A549 (cell line): ENCODE measurements around the gene PTGR3. TPM values are rescaled to one million over a fixed set of nuclear protein-coding genes. Genes with fewer than 3 reads are reported as not detected.

Source experiments
- ATAC-seq, 2 experiments: fragments of 200-7000 bp in 1 of 2; fragments of >200 bp in 1 of 2; cut with Nextera tagmentation in 1 of 2; cut with Tn5 transposase in 1 of 2; 3 replicates each; pipeline versions ENCODE4 v1.8.0 to v1.9.1; 2018 to 2020; ENCODE audit warnings: mild to moderate bottlenecking in 1 of 2, moderate library complexity in 1 of 2
- CTCF ChIA-PET: fragments of 300-600 bp; sonication (Branson Sonifier 250); formaldehyde crosslinking; extraction: SDS; loops from one replicate; lab custom pipeline; 2021; ENCODE audit warnings: antibody characterized with exemption, inconsistent platforms; lab: Yijun Ruan, JAX
- POLR2A ChIA-PET: fragments of 350-600 bp; formaldehyde crosslinking; extraction: SDS; loops from one replicate; lab custom pipeline; 2021; ENCODE audit warnings: antibody characterized with exemption, inconsistent platforms; lab: Yijun Ruan, JAX
- DNase-seq, 2 experiments: peaks; one replicate each; pipeline versions ENCODE4 v3.0.0 to v3.0.0-alpha.2; 2011 to 2016; ENCODE audit warnings: low read depth in 1 of 2, low spot score in 1 of 2
- FAIRE-seq: peaks from 2 replicates; lab custom pipeline; 2011; peaks lifted over from hg19 to GRCh38; lab: Jason Lieb, UNC
- H3K27ac ChIP-seq, 2 experiments: fragments of >200 bp; sonication (Bioruptor Twin); formaldehyde crosslinking; 3 replicates each; pipeline ENCODE4 v1.5.1; 2016 to 2017
- H3K4me1 ChIP-seq: fragments of >200 bp; sonication (Bioruptor Twin); formaldehyde crosslinking; 3 replicates; pipeline ENCODE4 v1.6.1; 2016
- H3K4me2 ChIP-seq: fragments of >200 bp; sonication (Bioruptor Twin); formaldehyde crosslinking; 3 replicates; pipeline ENCODE4 v1.6.1; 2016
- H3K4me3 ChIP-seq: fragments of >200 bp; sonication (Bioruptor Twin); formaldehyde crosslinking; 3 replicates; pipeline ENCODE4 v1.5.1; 2016
- H3K9me3 ChIP-seq: fragments of >200 bp; sonication (Bioruptor Twin); formaldehyde crosslinking; 3 replicates; pipeline ENCODE4 v1.6.1; 2016
- ATOH8 ChIP-seq: fragments of 250-450 bp; sonication (Bioruptor Pico); IDR thresholded peaks from 2 replicates; pipeline ENCODE4 v1.5.0; 2020; ENCODE audit warnings: low read depth, mild to moderate bottlenecking, moderate library complexity
- BCL3 ChIP-seq: fragments of >200 bp; sonication (Bioruptor Twin); formaldehyde crosslinking; IDR thresholded peaks from 3 replicates; pipeline ENCODE4 v1.6.1; 2016
- BHLHE40 ChIP-seq: IDR thresholded peaks from 2 replicates; pipeline ENCODE4 v1.6.1; 2012; ENCODE audit warnings: low read depth, low read length, inconsistent platforms
- CBX2 ChIP-seq: fragments of 200-600 bp; sonication (generic); IDR thresholded peaks from 2 replicates; pipeline ENCODE4 v1.6.1; 2016; ENCODE audit warnings: low read depth, mild to moderate bottlenecking, borderline replicate concordance
- CEBPB ChIP-seq, 2 experiments: fragments of >200 bp in 1 of 2; sonication (Bioruptor Twin) in 1 of 2; formaldehyde crosslinking in 1 of 2; IDR thresholded peaks; 2 replicates each; pipeline ENCODE4 v1.6.1; 2012 to 2016
- CHD2 ChIP-seq: fragments of 150-350 bp; IDR thresholded peaks from 2 replicates; pipeline ENCODE4 v1.6.1; 2014; ENCODE audit warnings: low read length; ENCODE audit not compliant: partially characterized antibody
- E2F6 ChIP-seq: IDR thresholded peaks from 2 replicates; pipeline ENCODE4 v1.6.1; 2012; ENCODE audit warnings: low read depth, borderline replicate concordance
- EHF ChIP-seq: fragments of 250-450 bp; sonication (Bioruptor Pico); IDR thresholded peaks from 2 replicates; pipeline ENCODE4 v1.5.0; 2020; ENCODE audit warnings: mild to moderate bottlenecking
- EP300 ChIP-seq, 2 experiments: fragments of >200 bp; sonication (Bioruptor Twin); formaldehyde crosslinking; IDR thresholded peaks; 2 replicates in 1 of 2; 3 replicates in 1 of 2; pipeline ENCODE4 v1.6.1; 2016 to 2017
- HDAC2 ChIP-seq: fragments of 200-600 bp; sonication (generic); IDR thresholded peaks from 2 replicates; pipeline ENCODE4 v1.6.1; 2016
- HMGXB4 ChIP-seq: fragments of 250-450 bp; sonication (Bioruptor Pico); IDR thresholded peaks from 2 replicates; pipeline ENCODE4 v1.5.0; 2021; ENCODE audit warnings: mild to moderate bottlenecking, moderate library complexity, borderline replicate concordance
- HOXB13 ChIP-seq: fragments of 250-450 bp; sonication (Bioruptor Pico); IDR thresholded peaks from 2 replicates; pipeline ENCODE4 v1.5.0; 2020; ENCODE audit warnings: low read depth, mild to moderate bottlenecking, moderate library complexity
- JUN ChIP-seq, 2 experiments: fragments of >200 bp; sonication (Bioruptor Twin); formaldehyde crosslinking; IDR thresholded peaks; 2 replicates in 1 of 2; 3 replicates in 1 of 2; pipeline ENCODE4 v1.6.1; 2016 to 2017
- JUNB ChIP-seq: fragments of >200 bp; sonication (Bioruptor Twin); formaldehyde crosslinking; IDR thresholded peaks from 2 replicates; pipeline ENCODE4 v1.6.1; 2016
- MAX ChIP-seq: IDR thresholded peaks from 2 replicates; pipeline ENCODE4 v1.6.1; 2012
- MYC ChIP-seq: IDR thresholded peaks from 2 replicates; pipeline ENCODE4 v1.6.1; 2012; ENCODE audit warnings: mild to moderate bottlenecking, inconsistent platforms, low read length, improper control_type of control experiment, borderline replicate concordance
- NFE2L2 ChIP-seq: fragments of 150-350 bp; conservative IDR thresholded peaks from 2 replicates; pipeline ENCODE4 v1.6.1; 2014; ENCODE audit warnings: low read length
- NPAS2 ChIP-seq: fragments of 250-450 bp; sonication (Bioruptor Pico); IDR thresholded peaks from 2 replicates; pipeline ENCODE4 v1.8.0; 2022; ENCODE audit warnings: mild to moderate bottlenecking, moderate library complexity, borderline replicate concordance
- NR3C1 ChIP-seq: fragments of >200 bp; sonication (Bioruptor Twin); formaldehyde crosslinking; IDR thresholded peaks from 3 replicates; pipeline ENCODE4 v1.6.1; 2017
- PBX3 ChIP-seq: IDR thresholded peaks from 2 replicates; pipeline ENCODE4 v1.6.1; 2012
- POLR2A ChIP-seq: IDR thresholded peaks from 2 replicates; pipeline ENCODE4 v1.6.1; 2012; ENCODE audit warnings: mild to moderate bottlenecking, low read length
- RNF2 ChIP-seq: fragments of 200-600 bp; sonication (generic); IDR thresholded peaks from 2 replicates; pipeline ENCODE4 v1.6.1; 2016; ENCODE audit warnings: low read depth, mild to moderate bottlenecking, antibody characterized with exemption, moderate library complexity, borderline replicate concordance
- SMC3 ChIP-seq: fragments of >200 bp; sonication (Bioruptor Twin); formaldehyde crosslinking; IDR thresholded peaks from 3 replicates; pipeline ENCODE4 v1.6.1; 2018; ENCODE audit warnings: inconsistent platforms
- SREBF2 ChIP-seq: fragments of 450-650 bp; IDR thresholded peaks from 2 replicates; pipeline ENCODE4 v1.6.1; 2014; ENCODE audit warnings: mild to moderate bottlenecking, moderate library complexity
- USF2 ChIP-seq: fragments of 450-650 bp; IDR thresholded peaks from 2 replicates; pipeline ENCODE4 v1.6.1; 2014; ENCODE audit warnings: antibody characterized with exemption
- ZFP36 ChIP-seq: fragments of 450-650 bp; IDR thresholded peaks from 2 replicates; pipeline ENCODE4 v1.6.1; 2014; ENCODE audit warnings: borderline replicate concordance; ENCODE audit not compliant: partially characterized antibody
- ZNF302 ChIP-seq: fragments of 250-450 bp; sonication (Bioruptor Pico); IDR thresholded peaks from 2 replicates; pipeline ENCODE4 v1.9.0; 2021; ENCODE audit warnings: inconsistent platforms, mild to moderate bottlenecking, moderate library complexity
- ZSCAN20 ChIP-seq: fragments of 250-450 bp; sonication (Bioruptor Pico); IDR thresholded peaks from 2 replicates; pipeline ENCODE4 v1.8.0; 2022; ENCODE audit warnings: mild to moderate bottlenecking, moderate library complexity
- WGBS: methylation state at CpG from one replicate; pipeline ENCODE4 v1.1.6; 2017; ENCODE audit errors: missing lambda C conversion rate; 5-methylcytosine and 5-hydroxymethylcytosine counted together
- polyA plus RNA-seq, 4 experiments: library from polyadenylated mRNA; depleted of rRNA in 3 of 4; stranded (reverse); fragments of >200 nt; fragmentation: RNase III in 1 of 4; extraction: RNeasy Plus Mini Kit Qiagen cat#74134 plus additional on column Dnase treatment in 1 of 4; gene quantifications; 2 replicates in 3 of 4; 3 replicates in 1 of 4; pipeline ENCODE4 v1.2.3, GENCODE V29; 2011 to 2017

PTGR3 gene
- polyA plus RNA-seq, 2 of the 4 experiments (the other 2 are of a cell fraction), result 7.2 to 18.5 TPM

- Histone ChIP-seq H3K4me1 (peaks cover 5% of the 10 kb centered on the region; the same call in 2 of the 3 replicates), H3K27ac (no peak overlapping the region), H3K4me2 (no peak overlapping the region), H3K9me3 (no peaks in the 10 kb centered on the region), H3K4me3 (no peak overlapping the region)
- DNase-seq (no peak), ATAC-seq (no peak), FAIRE-seq (no peak)
- 96% methylated on average over 5 of the region's 5 CpGs for WGBS
- ChIA-PET CTCF (no interaction called here), POLR2A (no interaction called here)
- TF ChIP-seq E2F6 (no peak), POLR2A (no peak)
Measured at GRCh38 chr18:75226956-75227316, 18.0 kb upstream of the PTGR3 start.

- Histone ChIP-seq H3K4me1 (peaks cover 5% of the 10 kb centered on the region; the same call in 2 of the 3 replicates), H3K4me2 (0 out of 3 replicates have a peak overlapping the region, but pooled peaks have one; percentile 4), H3K9me3 (no peaks in the 10 kb centered on the region), H3K27ac (no peak overlapping the region), H3K4me3 (no peak overlapping the region)
- TF ChIP-seq CHD2 (no peak), NPAS2 (CRISPR knock-in tag) (no peak), RNF2 (no peak), ZFP36 (no peak), HMGXB4 (CRISPR knock-in tag) (no peak), ZNF302 (CRISPR knock-in tag) (no peak), SREBF2 (no peak), CEBPB (IDR thresholded peaks at IDR 0.05) (no peak), NR3C1 (no peak), NFE2L2 (no peak), MYC (no peak), JUNB (no peak), CBX2 (no peak), BCL3 (no peak), HDAC2 (no peak), POLR2A (no peak), BHLHE40 (no peak), HOXB13 (CRISPR knock-in tag) (no peak), EHF (CRISPR knock-in tag) (no peak)
- DNase-seq, result no peak
- WGBS, result 65% methylated on average over 10 of the region's 11 CpGs
- CTCF ChIA-PET, result no interaction called here
- FAIRE-seq, result no peak
- POLR2A ChIA-PET, result no interaction called here
- ATAC-seq, result no peak
Measured at GRCh38 chr18:75226286-75226955, 17.5 kb upstream of the PTGR3 start.

GRCh38 chr18:75223687-75224347, 14.9 kb upstream of the PTGR3 start:
- 80% methylated on average over 9 of the region's 9 CpGs for WGBS

More at GRCh38 chr18:75223687-75224347, 14.9 kb upstream of the PTGR3 start:
- no peak overlapping the region for H3K4me3 ChIP-seq
- CTCF ChIA-PET, result no interaction called here
- no peak overlapping the region for H3K4me2 ChIP-seq
- peaks cover 5% of the 10 kb centered on the region; the same call in 2 of the 3 replicates for H3K4me1 ChIP-seq
- no peak for FAIRE-seq
- H3K27ac ChIP-seq, result no peak overlapping the region
- no peak for ATAC-seq
- TF ChIP-seq ZFP36 (no peak), SMC3 (no peak), NPAS2 (CRISPR knock-in tag) (no peak), PBX3 (no peak), BHLHE40 (no peak), USF2 (no peak), CEBPB (IDR thresholded peaks at IDR 0.05) (no peak), ATOH8 (CRISPR knock-in tag) (no peak), EP300 (IDR thresholded peaks at IDR 0.05) (no peak), MAX (no peak), ZSCAN20 (CRISPR knock-in tag) (no peak), ZNF302 (CRISPR knock-in tag) (no peak), NFE2L2 (no peak), JUN (IDR thresholded peaks at IDR 0.05) (no peak)
- DNase-seq, result no peak
- no peaks in the 10 kb centered on the region for H3K9me3 ChIP-seq
- POLR2A ChIA-PET, result no interaction called here
